HG03521 (cell line): ENCODE results near the gene THAP4.
"Not testable (repeated sequence)": the region's sequence is repeated elsewhere in the genome, so short reads cannot be mapped to it uniquely, and the experiment has no call there.

Experiments
- ATAC-seq: cut with Tn5 transposase; IDR thresholded peaks from one replicate; pipeline ENCODE4 v1.9.1; 2021; ENCODE audit warnings: mild to moderate bottlenecking, moderate library complexity; ENCODE audit not compliant: unreplicated experiment

THAP4 gene

DNA sequence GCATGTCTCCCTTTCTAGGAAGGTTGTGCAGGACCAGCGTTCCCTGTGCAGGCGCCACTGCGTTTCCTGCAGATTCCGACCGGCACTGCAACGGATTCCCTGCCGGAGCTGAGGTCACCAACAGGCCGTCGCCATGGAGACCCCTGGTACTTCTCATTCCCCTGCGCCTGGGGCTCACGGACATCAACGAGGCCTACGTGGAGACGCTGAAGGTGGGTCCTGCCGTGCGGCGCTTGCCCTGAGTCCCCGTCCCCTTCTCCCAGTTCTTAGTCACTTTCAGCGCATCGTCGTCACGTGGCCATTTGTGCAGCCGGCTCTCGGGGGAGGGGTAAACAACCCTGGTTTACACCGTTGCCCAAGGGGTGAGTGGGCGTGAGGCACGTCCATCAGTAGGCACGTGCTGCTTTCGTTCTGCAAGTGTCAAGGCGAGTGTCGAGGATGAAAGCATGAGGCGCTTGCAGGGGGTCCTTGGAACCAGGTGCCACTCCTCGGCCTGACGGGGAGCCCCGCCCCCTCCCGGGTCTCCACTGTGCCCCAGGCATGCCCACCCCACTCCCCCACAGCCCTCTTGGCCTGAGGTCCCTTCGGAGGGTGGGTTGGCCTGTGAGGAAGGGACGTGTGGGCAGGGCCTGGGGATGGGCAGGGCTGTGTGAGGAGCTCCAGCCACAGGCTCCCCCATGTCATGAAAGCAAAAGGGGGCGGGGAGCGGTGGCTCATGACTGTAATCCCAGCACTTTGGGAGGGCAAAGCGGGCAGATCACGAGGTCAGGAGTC, 29.9 kb upstream of the THAP4 start:
- no peak for ATAC-seq

DNA sequence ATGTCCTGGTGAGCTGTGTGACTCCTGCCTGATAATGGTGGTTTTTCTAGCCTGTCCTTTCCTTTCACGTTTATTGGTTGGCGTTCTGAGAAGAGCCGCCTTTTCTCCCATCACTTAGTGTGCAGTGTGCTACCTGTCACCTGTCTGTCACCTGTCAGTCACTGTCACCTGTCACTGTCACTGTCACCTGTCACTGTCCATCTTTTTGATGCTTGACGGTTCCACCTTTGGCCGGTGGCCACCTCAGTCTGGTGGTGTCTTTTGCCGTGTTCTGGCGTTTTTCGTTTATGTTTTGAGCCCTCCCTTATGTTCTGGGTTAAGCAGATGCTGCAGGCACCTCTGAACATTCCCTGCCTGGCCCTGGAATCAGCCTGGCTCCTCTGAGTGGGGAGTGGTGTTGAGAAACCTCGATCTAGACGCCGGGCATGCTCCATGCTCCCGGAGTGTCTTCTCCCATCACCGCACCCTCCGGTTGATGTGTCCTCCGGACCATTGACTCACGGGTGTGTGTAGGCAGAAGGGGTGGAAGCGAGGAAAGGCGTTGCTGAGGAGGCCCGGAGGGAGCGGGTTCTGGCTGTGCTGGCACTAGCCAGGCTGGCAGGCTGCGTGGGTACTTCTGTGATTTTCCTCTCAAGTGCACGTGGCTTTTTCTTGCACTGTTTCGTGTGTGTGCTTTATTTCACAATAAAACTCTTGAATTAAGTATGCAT, 28.9 kb upstream of the THAP4 start:
- no peak for ATAC-seq

DNA sequence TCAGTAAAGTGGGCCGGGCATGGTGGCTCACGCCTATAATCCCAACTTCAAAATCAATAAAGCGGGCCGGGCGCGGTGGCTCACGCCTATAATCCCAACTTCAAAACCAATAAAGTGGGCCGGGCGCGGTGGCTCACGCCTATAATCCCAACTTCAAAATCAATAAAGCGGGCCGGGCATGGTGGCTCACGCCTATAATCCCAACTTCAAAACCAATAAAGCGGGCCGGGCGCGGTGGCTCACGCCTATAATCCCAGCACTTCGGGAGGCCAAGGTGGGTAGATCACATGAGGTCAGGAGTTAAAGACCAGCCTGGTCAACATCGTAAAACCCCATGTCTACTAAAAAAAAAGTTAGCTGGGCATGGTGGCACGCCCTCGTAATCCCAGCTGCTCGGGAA, 25.8 kb upstream of the THAP4 start:
- ATAC-seq: not testable (repeated sequence)

DNA sequence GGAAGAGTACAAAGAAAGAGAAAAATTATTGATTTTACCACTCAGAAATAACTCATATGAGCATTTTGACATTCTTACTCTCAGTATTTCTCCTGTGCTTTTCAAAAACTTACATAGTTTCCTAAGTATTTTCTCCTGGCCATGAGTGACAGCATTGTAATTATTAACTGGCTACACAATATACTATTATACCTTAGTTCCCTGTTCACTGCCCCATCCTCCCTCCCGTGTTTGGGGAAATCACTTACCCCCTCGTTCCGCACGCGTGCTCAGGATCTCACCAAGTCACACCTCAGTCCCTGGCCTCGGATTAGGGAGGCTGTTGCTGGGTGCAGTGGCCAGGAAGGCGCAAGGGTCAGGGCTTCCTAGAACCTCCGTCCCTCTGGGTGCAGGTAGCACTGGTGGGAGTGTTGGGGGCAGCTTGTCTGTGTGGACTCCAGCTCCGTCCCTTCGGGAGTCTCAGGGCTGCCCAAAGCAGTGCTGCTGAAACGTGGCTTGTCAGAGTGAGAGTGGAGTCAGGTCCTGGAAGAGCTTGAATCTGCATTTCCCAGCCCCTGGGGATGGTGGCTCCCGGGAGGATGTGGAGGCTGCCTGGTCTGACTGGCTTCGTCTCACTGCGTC, 23.7 kb upstream of the THAP4 start:
- ATAC-seq: no peak

GRCh38 chr2:241659150-241659739, 22.3 kb upstream of the THAP4 start:
- ATAC-seq: no peak

- no peak for ATAC-seq
Measured at GRCh38 chr2:241658296-241658695, 21.3 kb upstream of the THAP4 start.

DNA sequence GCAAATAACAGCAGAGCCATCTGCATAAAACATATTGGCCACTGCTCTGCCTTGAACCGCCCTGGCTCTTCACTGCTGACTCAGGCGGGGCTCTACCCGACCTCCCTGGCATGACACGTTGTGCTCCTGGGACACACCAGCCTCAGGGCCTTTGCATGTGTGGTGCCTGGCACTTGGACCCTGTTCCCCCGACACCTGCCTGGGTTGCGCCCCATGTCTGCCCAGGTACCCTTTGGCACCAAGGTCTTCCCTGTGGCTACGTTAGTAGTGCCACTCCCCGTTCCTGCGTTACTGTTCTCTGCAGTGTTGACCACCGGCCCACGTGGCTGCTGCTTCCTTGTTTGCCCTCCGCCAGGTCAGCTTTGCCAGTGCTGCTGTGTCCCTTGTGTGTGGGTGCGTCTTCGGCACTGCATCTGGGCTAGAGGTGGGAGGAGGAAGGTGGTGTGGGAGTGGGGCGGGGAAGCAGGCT, 20.9 kb upstream of the THAP4 start:
- ATAC-seq: no peak

GRCh38 chr2:241656190-241656741, 19.3 kb upstream of the THAP4 start:
- no peak for ATAC-seq

DNA sequence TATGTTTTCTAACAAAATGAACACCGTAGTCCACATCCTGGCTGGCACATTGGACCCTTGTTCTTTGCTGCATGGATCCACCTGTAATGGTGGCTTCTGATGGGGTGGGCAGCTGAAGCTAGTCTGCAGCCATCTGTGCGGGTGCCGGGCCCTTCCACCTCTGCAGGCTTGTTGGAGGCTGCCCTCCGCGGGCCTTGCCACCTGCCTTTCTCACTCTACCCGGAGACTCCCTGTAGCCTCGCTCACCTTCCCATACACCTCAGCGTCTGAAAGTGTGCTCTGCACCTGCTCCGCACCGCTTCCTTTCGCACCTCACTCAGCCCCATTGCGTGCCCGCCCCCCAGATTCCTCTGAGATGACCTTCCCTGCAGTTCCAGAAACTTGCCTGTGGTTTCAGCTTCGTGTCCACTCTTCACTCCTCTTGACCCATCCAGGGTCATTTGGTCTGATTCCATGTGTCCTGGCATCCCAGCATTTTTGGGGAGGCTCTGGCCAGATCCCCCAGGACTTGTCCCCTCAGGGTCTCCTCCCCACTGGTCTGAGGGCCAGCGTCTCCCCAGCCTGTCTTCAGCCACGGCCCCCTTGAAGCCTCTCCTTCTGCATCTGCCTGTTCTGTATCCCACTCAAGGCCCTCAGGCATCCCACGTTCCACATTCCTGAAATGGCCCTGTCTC, 18.7 kb upstream of the THAP4 start:
- no peak for ATAC-seq

DNA sequence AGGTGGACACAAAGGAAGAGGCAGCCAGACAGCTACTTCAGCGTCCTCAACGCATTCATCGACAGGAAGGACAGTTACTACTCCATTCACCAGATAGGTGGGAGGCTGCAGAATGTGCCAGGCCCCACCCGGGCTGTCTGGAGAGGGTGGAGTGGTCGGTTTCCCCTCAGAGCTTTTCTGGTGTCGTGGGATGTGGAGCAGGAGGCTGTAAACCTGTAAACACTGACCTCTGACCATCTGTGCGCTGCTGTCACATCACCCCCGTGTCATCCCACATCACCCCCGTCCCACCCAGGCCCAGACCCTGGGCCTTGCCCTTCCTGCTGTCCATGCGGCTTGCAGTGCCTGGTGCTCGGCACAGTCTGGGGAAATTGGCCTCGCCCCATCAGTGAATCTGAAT, 17.6 kb upstream of the THAP4 start:
- ATAC-seq: no peak

GRCh38 chr2:241653210-241653750, 16.3 kb upstream of the THAP4 start:
- no peak for ATAC-seq

GRCh38 chr2:241652722-241653121, 15.8 kb upstream of the THAP4 start:
- no peak for ATAC-seq

GRCh38 chr2:241652142-241652541, 15.2 kb upstream of the THAP4 start:
- no peak for ATAC-seq

- ATAC-seq: no peak
Measured at GRCh38 chr2:241649927-241650326, 13.0 kb upstream of the THAP4 start.

GRCh38 chr2:241649404-241649803, 12.4 kb upstream of the THAP4 start:
- no peak for ATAC-seq

- ATAC-seq: no peak
Measured at GRCh38 chr2:241648453-241648852, 11.5 kb upstream of the THAP4 start.

DNA sequence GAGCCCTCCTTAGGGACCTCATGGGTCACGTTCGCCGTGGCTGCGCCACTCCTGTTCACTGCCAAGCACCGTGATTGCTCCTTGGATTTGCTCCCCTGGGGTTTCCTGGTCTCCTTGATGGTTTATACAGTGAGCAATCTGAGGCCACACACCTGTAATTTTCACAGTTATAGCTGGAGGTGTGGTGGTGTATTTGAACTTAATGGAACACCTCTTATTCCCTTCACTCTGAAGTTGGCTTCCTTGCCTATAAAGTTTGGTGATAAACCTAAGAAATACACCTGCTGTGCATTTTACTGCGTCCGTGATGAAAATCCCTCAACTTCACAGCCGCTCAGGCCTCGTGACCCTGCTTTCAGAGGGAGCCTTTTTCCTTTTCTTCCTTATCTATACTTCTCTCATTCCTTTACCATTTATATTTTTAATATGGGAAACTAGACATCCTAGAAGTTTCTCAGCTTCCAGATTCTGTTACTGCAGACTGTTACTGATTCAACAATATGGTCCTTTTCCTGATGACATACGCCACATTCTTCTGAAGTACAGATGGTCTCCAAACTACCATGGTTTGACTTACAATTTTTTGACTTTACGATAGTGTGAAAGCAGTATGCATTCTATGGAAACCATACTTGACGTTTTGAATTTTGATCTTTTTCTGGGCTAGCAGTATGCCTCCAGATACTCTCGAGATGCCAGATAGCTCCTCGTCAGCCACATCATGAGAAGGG, 9.1 kb upstream of the THAP4 start:
- ATAC-seq: no peak

DNA sequence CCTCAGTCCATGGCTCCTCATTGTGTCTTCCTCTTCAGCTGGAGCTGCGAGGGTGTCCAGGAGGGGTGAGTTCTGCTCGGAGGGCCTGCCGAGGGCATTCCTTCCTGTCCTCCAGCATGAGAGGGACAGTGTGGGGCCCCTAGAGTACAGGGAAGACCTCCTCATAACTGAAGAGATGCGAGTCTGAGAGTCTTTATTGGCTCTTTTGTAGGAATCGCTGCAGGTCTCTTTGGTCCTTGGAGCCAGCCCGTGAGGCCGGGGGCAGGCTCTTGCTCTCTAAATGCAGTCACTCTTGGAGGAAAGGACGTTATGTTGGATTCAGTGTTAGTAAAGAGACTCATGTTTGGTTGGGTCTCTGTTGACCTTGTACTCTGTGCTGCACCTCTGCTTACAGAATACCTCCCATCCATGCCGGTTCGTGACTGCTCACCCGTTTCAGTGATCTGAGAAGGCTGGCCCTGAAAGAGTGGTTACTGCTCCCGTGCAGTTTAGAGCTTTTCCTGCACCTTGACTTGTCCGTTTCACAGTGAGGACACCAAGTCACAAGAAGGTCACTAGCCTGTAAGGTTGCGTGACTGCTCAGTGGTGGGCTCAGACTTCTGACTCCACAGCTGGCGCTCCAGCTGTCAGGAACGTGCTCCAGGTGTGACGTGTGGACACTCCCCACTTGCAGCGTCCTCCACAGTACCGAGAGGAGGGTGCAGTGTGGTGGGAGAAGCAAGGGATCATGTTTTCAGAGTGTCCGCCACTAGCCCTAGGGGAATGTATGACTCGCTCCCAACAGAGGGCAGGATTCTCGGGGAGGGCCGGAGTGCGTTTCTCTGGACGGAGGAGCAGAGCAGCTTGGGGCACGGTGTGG, 8.3 kb upstream of the THAP4 start:
- ATAC-seq: no peak

DNA sequence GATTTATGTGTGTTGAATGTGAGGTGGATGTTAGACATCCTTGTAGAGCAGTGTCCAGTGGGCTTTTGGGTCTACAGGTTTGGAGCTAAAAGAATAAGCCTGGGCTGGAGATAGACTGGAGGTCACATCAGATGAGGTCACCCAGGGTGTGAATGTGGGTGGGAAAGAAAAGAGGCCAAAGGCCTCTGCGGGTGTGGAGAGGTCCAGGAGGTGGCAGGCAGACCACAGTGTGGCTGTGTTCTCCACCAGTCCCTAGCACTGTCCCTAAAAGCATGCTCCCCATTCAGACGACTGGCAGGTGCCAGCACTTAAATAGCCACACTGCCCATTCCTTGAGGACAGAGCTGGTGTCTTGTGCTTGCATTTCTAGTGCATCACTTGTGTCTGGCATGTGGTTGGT, 4.7 kb upstream of the THAP4 start:
- no peak for ATAC-seq
